ENCODE measurements around the gene STOM. TPM values are rescaled to one million over a fixed set of nuclear protein-coding genes. Genes with fewer than 3 reads are reported as not detected.
A peak's percentile ranks its signal among the peaks of the same experiment; 100 is the strongest.
"Not testable (repeated sequence)": the region's sequence is repeated elsewhere in the genome, so short reads cannot be mapped to it uniquely, and the experiment has no call there.

Gene STOM
- total and polyA plus RNA-seq, 7 experiments from 2014 or later = 8.8 to 59.8 (median 13.3) TPM

DNA sequence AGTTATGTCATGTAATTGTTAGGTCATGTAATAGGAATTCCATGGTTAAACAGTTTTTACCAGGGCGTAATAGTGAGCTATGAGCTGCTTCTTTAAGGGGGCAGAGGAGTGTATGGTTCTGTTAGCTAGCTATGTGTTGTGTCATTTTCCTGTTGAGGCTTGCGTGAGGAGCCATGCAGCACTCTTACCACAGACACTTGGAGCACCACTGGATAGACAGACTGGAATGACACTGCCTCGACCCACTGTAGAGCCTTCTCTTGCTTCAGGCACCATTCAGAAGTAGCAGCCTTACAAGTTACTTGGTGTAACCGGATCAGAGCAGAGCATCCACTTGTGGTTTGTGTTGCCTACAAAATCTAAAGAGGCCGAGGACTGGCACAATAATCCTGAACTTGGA is 28.3 kb upstream of the STOM start:
- Mint-ChIP-seq H3K27ac (no peak overlapping the region), H3K36me3 (peaks cover 0 to 5% (median 0%) of the 10 kb centered on the region in 5 donors), H3K4me3 (no peak overlapping the region), H3K27me3 (peaks cover 0 to 21% (median 0%) of the 10 kb centered on the region in 5 donors), H3K9me3 (peaks cover 0 to 5% (median 0%) of the 10 kb centered on the region in 11 donors), H3K4me1 (peaks cover 3 to 19% (median 3%) of the 10 kb centered on the region in 7 donors)
- Histone ChIP-seq H3K4me1 (ENCODE audit: control insufficient read depth in 2 of 2, insufficient read depth in 2 of 2, low read length in 2 of 2) (no peaks in the 10 kb centered on the region), H3K27ac (ENCODE audit: low read depth, low read length) (no peak overlapping the region), H3K27me3 (ENCODE audit: control insufficient read depth in 2 of 2, insufficient read depth in 2 of 2, low read length in 2 of 2) (no peaks in the 10 kb centered on the region), H3K9me3 (ENCODE audit: control insufficient read depth in 2 of 3, low read length in 3 of 3) (no peaks in the 10 kb centered on the region), H3K4me3 (ENCODE audit: low read length) (no peak overlapping the region), H3K36me3 (ENCODE audit: control insufficient read depth in 2 of 3, insufficient read depth in 3 of 3, low read length in 3 of 3) (no peaks in the 10 kb centered on the region)
- no peak for DNase-seq
- intact Hi-C loops (cut with micrococcal nuclease) = no loop called here
- no peak for ATAC-seq
- ChIA-PET POLR2A (no interaction called here), CTCF (interaction anchor here (0.7 to 8.2 kb wide), 3 partner anchors 29 to 186 kb away, joined by 3 to 190 read pairs (median 4); no protein-coding TSS in a partner anchor)

DNA sequence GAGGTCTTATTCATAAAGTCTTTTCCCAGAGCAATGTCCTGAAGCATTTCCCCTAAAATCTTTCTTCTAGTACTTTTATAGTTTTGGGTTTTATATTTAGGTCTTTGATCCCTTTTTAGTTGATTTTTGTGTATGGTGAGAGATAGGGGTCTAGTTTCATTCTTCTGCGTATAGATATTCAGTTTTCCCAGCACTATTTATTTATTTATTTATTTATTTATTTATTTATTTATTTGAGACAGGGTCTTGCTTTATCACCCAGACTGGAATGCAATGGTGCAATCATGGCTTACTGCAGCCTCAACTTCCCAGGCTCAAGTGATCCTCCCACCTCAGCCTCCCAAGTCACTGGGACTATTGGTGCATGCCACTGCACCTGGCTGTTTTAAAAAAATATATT is 27.2 kb upstream of the STOM start:
- POLR2A ChIA-PET, ATAC-seq, H3K27ac Mint-ChIP-seq: not testable (repeated sequence)

DNA sequence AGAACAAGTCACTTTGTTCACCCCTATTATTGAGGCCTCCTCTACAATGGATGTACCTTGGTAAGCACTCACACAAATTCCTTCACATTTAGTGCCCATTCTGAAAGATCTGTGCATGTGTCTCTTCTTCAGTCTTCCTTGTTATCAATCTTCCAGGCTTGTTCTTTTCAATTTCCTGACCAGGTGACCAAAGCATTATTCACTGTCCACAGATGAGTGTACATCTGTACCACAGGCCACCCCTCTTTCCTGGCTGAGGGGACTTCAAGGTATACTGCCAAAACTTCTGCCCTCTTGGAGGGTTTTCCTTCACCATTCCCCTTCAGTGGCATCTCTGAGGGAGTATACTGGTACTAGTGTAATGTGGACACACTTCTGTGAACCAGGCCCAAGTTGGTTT is 25.5 kb upstream of the STOM start:
- no peak overlapping the region for H3K4me3 Mint-ChIP-seq
- H3K36me3 Mint-ChIP-seq = peaks cover 0 to 5% (median 0%) of the 10 kb centered on the region in 5 donors
- peaks cover 8 to 35% (median 9%) of the 10 kb centered on the region in 7 donors for H3K4me1 Mint-ChIP-seq
- Histone ChIP-seq H3K36me3 (ENCODE audit: control insufficient read depth in 2 of 3, insufficient read depth in 3 of 3, low read length in 3 of 3) (no peaks in the 10 kb centered on the region), H3K9me3 (ENCODE audit: control insufficient read depth in 2 of 3, low read length in 3 of 3) (no peaks in the 10 kb centered on the region), H3K27ac (ENCODE audit: low read depth, low read length) (no peak overlapping the region), H3K4me3 (ENCODE audit: low read length) (no peak overlapping the region), H3K27me3 (ENCODE audit: control insufficient read depth in 2 of 2, insufficient read depth in 2 of 2, low read length in 2 of 2) (no peaks in the 10 kb centered on the region), H3K4me1 (ENCODE audit: control insufficient read depth in 2 of 2, insufficient read depth in 2 of 2, low read length in 2 of 2) (no peaks in the 10 kb centered on the region)
- peaks cover 0 to 3% (median 0%) of the 10 kb centered on the region in 5 donors for H3K27me3 Mint-ChIP-seq
- H3K9me3 Mint-ChIP-seq = peaks cover 0 to 5% (median 0%) of the 10 kb centered on the region in 11 donors
- intact Hi-C loops (cut with micrococcal nuclease) = no loop called here
- ATAC-seq (no peak), DNase-seq (no peak)
- ChIA-PET POLR2A (interaction anchor here (0.7 kb wide), 1 partner anchor 187 kb away, joined by 3 read pairs; no protein-coding TSS in a partner anchor), CTCF (interaction anchor here (0.8 to 1.5 kb wide), 3 partner anchors 9 to 78 kb away, joined by 3 to 9 read pairs (median 4); no protein-coding TSS in a partner anchor)
- H3K27ac Mint-ChIP-seq = no peak overlapping the region

More for the DNA sequence above, 27.2 kb upstream of the STOM start:
- Mint-ChIP-seq H3K27me3 (peaks cover 0 to 12% (median 0%) of the 10 kb centered on the region in 5 donors), H3K4me1 (peaks cover 8 to 30% (median 9%) of the 10 kb centered on the region in 7 donors)
- H3K9me3 Mint-ChIP-seq; H3K4me3 ChIP-seq (ENCODE audit: low read length); H3K27ac ChIP-seq (ENCODE audit: low read depth, low read length); intact Hi-C loops (cut with micrococcal nuclease); H3K36me3 ChIP-seq (ENCODE audit: control insufficient read depth in 2 of 3, insufficient read depth in 3 of 3, low read length in 3 of 3); H3K4me3 Mint-ChIP-seq; H3K9me3 ChIP-seq (ENCODE audit: control insufficient read depth in 2 of 3, low read length in 3 of 3); H3K27me3 ChIP-seq (ENCODE audit: control insufficient read depth in 2 of 2, insufficient read depth in 2 of 2, low read length in 2 of 2); H3K36me3 Mint-ChIP-seq; DNase-seq; H3K4me1 ChIP-seq (ENCODE audit: control insufficient read depth in 2 of 2, insufficient read depth in 2 of 2, low read length in 2 of 2): not testable (repeated sequence)
- CTCF ChIA-PET = interaction anchor here (8.2 kb wide), 1 partner anchor 79 kb away, joined by 190 read pairs; no protein-coding TSS in a partner anchor

DNA sequence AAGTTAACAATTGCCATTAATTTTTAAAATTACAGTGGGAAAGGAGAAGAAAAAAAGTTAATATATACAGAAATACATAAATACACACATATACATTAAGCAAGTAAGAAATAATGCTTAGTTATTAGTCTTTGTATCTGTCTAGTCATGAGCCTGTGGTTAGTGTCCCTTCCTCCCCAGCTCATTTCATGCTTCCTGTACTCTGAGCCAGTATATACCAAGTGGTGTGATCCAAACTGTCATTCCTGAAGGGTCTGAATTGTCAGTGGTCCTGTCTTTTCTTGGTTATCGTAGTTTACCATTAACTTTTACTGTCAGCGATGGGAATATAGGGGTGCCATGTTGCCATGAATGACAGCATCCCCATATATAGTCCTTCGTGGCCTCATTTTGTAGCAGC is 24.2 kb upstream of the STOM start:
- POLR2A ChIA-PET = interaction anchor here (1.2 kb wide), 1 partner anchor 10 kb away, joined by 5 read pairs; no protein-coding TSS in a partner anchor
- Mint-ChIP-seq H3K4me3 (no peak overlapping the region), H3K4me1 (peaks cover 8 to 30% (median 9%) of the 10 kb centered on the region in 7 donors)

DNA sequence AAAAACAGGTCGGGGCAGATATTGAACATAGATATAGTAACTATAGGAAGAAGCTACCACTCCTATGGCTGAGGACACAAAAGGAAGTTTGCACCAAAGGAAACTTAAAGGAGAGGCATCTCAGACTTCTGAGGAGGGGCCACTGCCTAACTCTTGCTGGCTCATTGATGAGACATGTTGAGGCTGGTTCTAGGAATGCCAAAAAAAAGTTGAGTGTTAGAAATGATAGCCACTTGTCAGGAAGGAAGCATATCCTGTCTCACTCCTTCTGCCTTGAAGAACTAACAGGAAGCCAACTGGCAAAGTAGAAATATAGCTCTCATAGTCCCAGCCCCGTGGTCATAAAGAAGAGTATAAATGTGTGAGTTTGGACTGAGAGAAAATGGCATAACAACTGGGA is 23.3 kb upstream of the STOM start:
- Histone ChIP-seq H3K9me3 (ENCODE audit: control insufficient read depth in 2 of 3, low read length in 3 of 3) (no peaks in the 10 kb centered on the region), H3K27me3 (ENCODE audit: control insufficient read depth in 2 of 2, insufficient read depth in 2 of 2, low read length in 2 of 2) (no peaks in the 10 kb centered on the region), H3K4me1 (ENCODE audit: control insufficient read depth in 2 of 2, insufficient read depth in 2 of 2, low read length in 2 of 2) (no peaks in the 10 kb centered on the region), H3K4me3 (ENCODE audit: low read length) (no peak overlapping the region), H3K27ac (ENCODE audit: low read depth, low read length) (no peak overlapping the region), H3K36me3 (ENCODE audit: control insufficient read depth in 2 of 3, insufficient read depth in 3 of 3, low read length in 3 of 3) (no peaks in the 10 kb centered on the region)
- H3K27ac Mint-ChIP-seq = peak overlapping the region in 1 of 9 donors; percentile 14
- H3K27me3 Mint-ChIP-seq = no peaks in the 10 kb centered on the region
- ChIA-PET POLR2A (interaction anchor here (0.5 to 1.2 kb wide), 2 partner anchors 11 to 933 kb away, joined by 5 read pairs; no protein-coding TSS in a partner anchor), CTCF (interaction anchor here (2.0 kb wide), 1 partner anchor 73 kb away, joined by 20 read pairs; no protein-coding TSS in a partner anchor)
- peak overlapping the region in 2 of 10 donors; percentile 32 to 45 for H3K4me3 Mint-ChIP-seq
- H3K36me3 Mint-ChIP-seq = peaks cover 0 to 5% (median 0%) of the 10 kb centered on the region in 5 donors
- peaks cover 8 to 30% (median 9%) of the 10 kb centered on the region in 7 donors for H3K4me1 Mint-ChIP-seq
- intact Hi-C loops (cut with micrococcal nuclease) = no loop called here
- no peak for DNase-seq
- ATAC-seq = no peak
- H3K9me3 Mint-ChIP-seq = peaks cover 0 to 5% (median 0%) of the 10 kb centered on the region in 11 donors

More for the DNA sequence above, 24.2 kb upstream of the STOM start:
- H3K9me3 ChIP-seq (ENCODE audit: control insufficient read depth in 2 of 3, low read length in 3 of 3) = no peaks in the 10 kb centered on the region
- peaks cover 0 to 5% (median 0%) of the 10 kb centered on the region in 5 donors for H3K36me3 Mint-ChIP-seq
- no peak overlapping the region for H3K27ac ChIP-seq (ENCODE audit: low read depth, low read length)
- intact Hi-C loops (cut with micrococcal nuclease) = no loop called here
- peak; percentile 32 for ATAC-seq
- CTCF ChIA-PET = interaction anchor here (2.0 kb wide), 1 partner anchor 74 kb away, joined by 20 read pairs; no protein-coding TSS in a partner anchor
- H3K36me3 ChIP-seq (ENCODE audit: control insufficient read depth in 2 of 3, insufficient read depth in 3 of 3, low read length in 3 of 3) = no peaks in the 10 kb centered on the region
- H3K27me3 ChIP-seq (ENCODE audit: control insufficient read depth in 2 of 2, insufficient read depth in 2 of 2, low read length in 2 of 2) = no peaks in the 10 kb centered on the region
- DNase-seq = no peak
- H3K27me3 Mint-ChIP-seq = no peaks in the 10 kb centered on the region
- H3K4me3 ChIP-seq (ENCODE audit: low read length) = no peak overlapping the region
- no peaks in the 10 kb centered on the region for H3K4me1 ChIP-seq (ENCODE audit: control insufficient read depth in 2 of 2, insufficient read depth in 2 of 2, low read length in 2 of 2)
- H3K9me3 Mint-ChIP-seq = peaks cover 0 to 5% (median 0%) of the 10 kb centered on the region in 11 donors
- H3K27ac Mint-ChIP-seq = no peak overlapping the region

DNA sequence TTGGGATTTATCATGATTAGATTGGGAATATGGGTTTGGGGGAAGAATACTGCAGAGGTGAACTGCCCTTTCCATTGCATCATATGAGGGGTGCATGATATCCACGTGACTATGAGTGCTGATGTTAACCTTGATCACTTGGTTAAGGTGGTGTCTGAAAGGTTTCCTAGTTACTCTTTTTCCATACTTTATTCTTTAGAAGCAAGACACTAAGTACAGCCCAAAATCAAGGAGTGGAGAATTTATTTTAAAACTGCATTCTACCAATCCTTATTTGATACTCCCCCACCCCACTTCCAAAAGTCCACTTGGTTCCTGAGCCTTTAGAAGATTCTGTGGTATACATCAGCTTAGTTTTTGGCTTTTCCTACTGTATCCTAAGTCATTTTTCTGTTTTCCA is 20.3 kb upstream of the STOM start:
- no peak overlapping the region for H3K27ac ChIP-seq (ENCODE audit: low read depth, low read length)
- Mint-ChIP-seq H3K4me3 (no peak overlapping the region), H3K36me3 (peaks cover 0 to 4% (median 0%) of the 10 kb centered on the region in 5 donors), H3K27me3 (peaks cover 0 to 8% (median 0%) of the 10 kb centered on the region in 5 donors), H3K27ac (no peak overlapping the region), H3K9me3 (peaks cover 0 to 3% (median 0%) of the 10 kb centered on the region in 11 donors), H3K4me1 (peaks cover 8 to 30% (median 9%) of the 10 kb centered on the region in 7 donors)
- POLR2A ChIA-PET = no interaction called here
- intact Hi-C loops (cut with micrococcal nuclease) = no loop called here
- no peak for ATAC-seq
- no peak overlapping the region for H3K4me3 ChIP-seq (ENCODE audit: low read length)
- CTCF ChIA-PET = interaction anchor here (2.4 kb wide), 1 partner anchor 71 kb away, joined by 10 read pairs; no protein-coding TSS in a partner anchor
- H3K9me3 ChIP-seq (ENCODE audit: control insufficient read depth in 2 of 3, low read length in 3 of 3) = no peaks in the 10 kb centered on the region
- H3K27me3 ChIP-seq (ENCODE audit: control insufficient read depth in 2 of 2, insufficient read depth in 2 of 2, low read length in 2 of 2) = no peaks in the 10 kb centered on the region
- H3K36me3 ChIP-seq (ENCODE audit: control insufficient read depth in 2 of 3, insufficient read depth in 3 of 3, low read length in 3 of 3) = no peaks in the 10 kb centered on the region
- no peaks in the 10 kb centered on the region for H3K4me1 ChIP-seq (ENCODE audit: control insufficient read depth in 2 of 2, insufficient read depth in 2 of 2, low read length in 2 of 2)
- DNase-seq = no peak
